ENCODE results near the gene GOT2.
A peak's percentile ranks its signal among the peaks of the same experiment; 100 is the strongest.
"Not testable (repeated sequence)": the region's sequence is repeated elsewhere in the genome, so short reads cannot be mapped to it uniquely, and the experiment has no call there.

Gene GOT2

DNA sequence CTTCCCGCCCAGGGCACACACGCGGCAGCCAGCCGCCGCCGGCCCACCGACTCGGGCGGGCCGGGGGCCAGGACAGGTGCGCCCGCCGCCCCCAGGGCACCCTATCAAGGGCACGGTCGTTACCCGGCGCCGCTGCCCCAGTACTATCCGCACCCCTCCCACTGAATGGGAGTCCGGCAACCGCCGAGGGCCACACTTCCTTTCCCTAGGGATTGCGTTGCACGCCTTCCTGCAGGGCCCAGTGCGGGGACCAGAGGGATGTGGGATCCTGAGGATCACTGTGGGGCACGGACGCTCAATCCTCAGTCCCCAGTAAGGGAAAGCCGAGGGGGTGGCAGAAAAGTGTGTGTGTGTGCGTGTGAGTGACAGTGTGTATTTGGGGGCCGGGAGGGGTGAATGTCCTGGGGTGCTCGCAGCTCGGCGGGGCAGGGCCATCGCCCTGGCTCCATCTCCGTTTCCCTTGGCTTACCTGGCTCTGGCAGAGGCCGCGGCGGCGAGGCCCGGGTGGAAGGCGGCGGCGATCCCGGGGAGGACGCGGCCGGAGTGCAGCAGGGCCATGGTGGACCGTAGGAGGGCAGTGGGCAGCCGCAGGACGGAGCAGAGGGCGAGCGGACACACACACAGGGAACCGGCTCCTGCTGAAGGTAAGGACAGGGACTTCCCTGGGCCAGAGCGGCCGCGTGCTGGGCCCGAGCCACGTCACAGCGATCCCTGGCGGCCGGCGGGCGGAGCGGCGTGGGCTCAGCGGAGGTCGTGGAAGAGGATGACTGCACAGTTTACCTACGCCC is at the start of gene GOT2:
Gene GOT2, minus strand, starts transcription at position 646 of the 788 bp plus-strand sequence. Its CDS starts 88 bp downstream, at position 558.
- peak; percentile 46 to 57 for DNase-seq

DNA sequence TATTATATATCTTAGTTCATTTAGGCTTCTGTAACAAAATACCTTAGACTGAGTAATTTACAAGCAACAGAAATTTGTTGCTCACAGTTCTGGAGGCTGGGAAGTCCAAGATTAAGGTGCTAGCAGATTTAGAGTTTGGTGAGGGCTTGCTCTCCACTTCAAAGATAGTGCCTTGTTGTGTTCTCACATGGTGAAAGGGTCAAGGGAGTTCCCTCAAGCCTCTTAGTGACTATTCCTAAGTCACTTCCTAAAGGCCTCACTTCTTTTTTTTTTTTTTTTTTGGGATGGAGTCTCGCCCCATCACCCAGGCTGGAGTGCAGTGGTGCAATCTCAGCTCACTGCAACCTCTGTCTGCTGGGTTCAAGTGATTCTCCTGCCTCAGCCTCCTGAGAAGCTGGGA is 45.2 kb upstream of the GOT2 start:
- not testable (repeated sequence) for DNase-seq

DNA sequence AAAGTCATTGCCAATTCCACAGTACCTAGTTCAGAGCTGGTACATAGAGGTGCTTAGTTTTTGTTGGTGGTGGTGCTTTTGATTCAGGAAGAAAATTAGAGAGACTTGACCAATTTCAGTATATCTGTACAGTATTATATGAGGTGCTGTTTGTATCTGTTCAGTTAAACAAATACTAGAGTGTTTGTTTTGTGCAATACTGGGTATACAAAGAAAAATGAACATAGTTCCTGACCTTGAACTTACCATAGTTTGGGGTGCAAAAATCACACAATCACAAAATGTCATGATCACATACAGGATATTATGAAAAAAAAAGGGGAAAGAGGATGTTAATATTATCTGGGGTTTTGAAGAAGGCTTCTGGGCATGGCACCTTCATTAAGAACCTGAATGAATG is 39.8 kb upstream of the GOT2 start:
- DNase-seq = no peak

DNA sequence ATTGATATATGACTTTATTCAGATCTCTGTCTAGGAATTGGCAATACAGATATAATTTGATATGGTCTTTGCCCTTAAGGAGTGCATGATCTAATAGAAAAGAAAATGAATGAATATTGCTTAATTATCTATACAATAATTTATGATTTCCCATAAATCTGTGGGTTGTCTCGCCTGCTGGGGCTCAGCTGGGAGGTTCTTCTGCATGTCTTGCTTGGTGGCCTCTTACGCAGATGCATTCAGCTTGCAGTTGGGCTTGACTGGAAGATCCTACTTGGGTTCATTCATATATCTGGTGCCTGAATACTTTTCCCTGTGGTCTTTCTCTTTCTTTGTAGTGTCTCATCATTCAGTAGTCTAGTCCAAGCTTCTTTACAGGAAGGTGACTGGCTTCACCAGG is 34.0 kb upstream of the GOT2 start:
- DNase-seq = no peak

DNA sequence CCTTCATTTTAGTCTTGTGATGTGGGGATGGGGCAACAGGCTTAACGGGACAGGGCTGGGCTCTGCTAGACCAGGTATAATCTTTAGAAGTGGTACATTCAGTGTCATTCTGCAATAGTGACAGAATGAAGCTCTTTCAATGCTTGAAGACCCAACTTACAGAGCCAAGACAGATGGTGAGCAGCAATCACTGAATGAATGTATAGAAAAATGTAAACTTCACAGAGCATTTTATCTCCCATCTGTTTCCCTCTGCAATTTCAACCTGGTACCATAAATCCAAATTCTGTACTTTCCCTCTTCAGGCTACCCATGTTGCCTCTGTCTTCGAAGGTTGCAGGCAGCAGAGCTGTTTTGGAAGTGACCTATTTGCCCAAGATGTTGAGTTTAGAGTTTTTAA is 33.5 kb upstream of the GOT2 start:
- DNase-seq = no peak

DNA sequence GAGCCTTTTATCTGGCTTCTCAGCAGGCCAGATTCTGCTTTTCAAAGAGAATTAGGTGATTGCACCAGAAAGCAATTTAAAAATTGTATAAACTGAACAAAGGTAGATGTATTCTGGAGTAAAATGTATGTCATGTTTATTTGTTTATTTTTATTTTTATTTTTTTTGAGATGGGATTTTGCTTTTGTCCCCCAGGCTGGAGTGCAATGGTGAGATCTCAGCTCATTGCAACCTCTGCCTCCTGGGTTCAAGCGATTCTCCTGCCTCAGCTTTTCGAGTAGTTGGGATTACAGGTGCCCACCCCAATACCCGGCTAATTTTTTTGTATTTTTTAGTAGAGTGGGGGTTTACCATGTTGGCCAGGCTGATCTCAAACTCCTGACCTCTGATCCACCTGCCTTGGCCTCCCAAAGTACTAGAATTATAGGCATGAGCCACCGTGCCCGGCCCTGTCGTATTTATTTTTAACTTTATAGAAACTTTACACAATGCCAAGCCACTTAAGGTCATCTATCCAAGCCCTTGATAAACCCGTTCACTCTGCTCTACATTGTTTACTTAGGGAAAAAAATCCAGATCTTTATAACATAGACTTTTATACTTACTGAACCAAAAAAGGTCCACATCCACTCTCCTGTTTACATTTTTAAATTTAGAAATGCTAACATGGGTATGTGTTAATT is 22.7 kb upstream of the GOT2 start:
- DNase-seq = no peak

DNA sequence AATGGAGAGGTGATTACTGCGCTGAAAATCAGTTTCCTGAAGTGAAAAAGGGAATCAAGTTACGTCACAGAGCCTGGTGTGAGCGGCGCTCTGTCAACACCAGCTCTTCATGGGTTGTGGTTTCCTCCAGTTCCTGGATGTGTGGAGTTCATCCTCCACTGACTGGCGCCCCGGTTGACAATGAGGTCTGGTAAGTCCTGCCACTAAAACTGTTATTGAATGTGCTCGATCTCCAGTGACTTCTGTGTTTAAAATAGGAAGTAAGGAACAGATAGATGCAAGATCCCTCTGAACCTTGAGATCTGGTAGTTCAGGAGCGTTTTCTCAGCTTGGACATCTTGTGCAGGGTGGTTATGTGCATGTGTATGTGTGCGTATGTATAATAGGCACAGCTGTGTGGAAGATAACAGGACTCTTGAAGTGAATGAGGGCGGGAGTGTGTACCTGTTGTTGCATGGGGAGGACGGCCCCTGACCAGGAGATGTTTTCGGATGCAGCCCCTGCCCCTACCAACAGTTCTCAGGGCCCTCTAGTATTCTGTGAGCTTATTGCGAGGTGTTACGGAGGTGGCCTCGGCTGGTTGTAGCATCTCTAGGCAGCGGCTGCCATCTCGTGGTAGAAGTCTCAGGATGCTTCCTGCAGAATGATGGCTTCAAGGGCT is 22.0 kb upstream of the GOT2 start:
- DNase-seq = peak in 1 of 2 experiments; percentile 51

DNA sequence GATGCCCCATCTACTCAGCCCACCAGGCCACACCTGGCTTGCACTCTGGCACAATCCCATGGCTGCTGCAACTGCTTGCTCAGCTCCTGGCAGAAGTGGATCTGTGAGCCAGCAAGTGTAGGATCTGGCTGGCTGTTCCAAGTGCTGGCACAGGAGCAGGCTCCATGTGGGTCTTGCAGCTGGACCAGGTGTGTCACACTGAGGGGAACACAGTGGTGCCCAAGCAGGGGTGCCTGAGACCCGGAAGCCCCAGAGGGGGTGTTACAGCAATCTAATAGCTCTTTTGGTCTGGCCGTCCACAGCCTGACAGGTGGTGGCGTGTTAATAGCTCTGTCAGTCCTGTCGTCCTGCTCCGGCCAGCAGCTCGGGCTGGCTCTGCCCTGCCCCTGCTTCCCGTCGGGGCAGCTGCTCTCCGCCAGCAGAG is 19.6 kb upstream of the GOT2 start:
- DNase-seq = no peak

DNA sequence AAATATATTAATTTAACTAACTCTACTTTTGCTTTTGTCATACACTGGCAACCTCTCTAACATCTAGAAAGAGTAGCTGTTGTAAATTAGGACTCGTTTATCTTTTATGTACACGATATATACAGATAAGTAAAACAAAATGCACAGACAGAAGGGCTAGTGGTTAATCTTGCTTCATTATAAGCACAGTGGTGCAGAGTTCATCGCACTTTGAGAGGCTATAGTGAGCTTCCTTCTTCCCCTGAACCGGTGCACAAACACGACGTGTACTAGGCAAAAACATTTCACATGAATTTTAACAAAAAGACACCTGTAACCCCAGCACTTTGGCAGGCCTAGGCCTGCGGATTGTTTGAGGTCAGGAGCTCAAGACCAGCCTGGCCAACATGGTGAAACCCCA is 10.4 kb upstream of the GOT2 start:
- DNase-seq = no peak

DNA sequence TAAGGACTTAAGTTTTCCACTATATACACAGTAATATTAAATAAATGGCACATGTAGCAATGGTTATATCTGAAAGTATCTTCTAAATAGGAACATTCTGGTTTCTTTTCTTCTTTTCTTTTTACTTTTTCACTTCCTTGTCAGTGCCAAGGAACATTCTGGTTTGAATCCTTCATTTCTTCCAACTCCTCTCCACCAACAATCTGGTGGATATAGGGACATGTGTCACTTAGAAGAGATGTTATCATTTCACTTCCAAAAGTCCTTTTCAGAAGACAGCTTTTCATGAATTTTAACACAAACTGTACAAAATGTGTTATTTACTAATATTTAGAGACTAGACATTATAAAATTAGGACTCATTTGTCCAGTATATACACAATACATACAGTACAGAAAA is 7.9 kb upstream of the GOT2 start:
- no peak for DNase-seq

DNA sequence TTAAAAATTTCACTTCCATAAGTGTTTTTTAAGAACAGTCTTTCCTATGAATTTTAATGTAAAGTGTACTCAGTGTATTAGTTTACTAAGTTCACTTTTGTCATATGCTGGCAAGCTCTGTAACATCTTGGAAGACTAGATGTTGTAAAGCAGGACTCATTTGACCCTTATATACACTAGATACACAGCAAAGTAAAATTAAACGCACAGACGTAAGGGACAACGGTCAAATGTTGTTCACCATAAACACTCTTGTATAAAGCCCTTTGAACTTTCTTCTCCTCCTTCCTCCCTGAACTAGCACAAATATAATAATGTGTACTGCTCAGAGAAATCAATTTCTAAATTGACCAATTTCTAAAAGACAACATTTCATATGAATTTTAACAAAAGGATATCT is 7.0 kb upstream of the GOT2 start:
- no peak for DNase-seq

DNA sequence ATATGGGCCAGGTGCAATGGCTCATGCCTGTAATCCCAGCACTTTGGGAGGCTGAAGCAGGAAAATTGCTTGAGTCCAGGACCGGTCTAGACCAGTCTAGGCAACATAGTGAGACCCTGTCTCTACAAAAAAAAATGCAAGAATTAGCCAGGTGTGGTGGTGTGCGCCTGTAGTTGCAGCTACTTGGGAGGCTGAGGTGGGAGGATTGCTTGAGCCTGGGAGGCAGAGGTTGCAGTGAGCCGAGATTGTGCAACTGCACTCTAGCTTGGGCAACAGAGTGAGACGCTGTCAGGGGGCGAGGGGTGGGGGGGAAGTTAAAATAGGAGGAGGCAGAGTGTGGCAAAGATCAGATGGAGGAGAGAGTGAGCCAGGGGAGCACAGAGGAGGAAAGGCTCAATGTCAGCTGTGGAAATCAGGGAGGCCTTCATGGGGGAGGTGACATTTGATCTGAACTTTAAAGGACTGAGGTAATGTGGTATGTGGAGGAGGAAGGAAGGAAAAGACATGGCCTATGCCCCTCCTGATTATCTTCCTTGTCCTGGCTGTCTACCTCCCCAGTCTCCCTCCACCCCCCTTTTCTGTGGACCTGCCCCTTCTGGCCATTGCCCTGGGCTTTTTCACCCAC is 4.7 kb upstream of the GOT2 start:
- no peak for DNase-seq

DNA sequence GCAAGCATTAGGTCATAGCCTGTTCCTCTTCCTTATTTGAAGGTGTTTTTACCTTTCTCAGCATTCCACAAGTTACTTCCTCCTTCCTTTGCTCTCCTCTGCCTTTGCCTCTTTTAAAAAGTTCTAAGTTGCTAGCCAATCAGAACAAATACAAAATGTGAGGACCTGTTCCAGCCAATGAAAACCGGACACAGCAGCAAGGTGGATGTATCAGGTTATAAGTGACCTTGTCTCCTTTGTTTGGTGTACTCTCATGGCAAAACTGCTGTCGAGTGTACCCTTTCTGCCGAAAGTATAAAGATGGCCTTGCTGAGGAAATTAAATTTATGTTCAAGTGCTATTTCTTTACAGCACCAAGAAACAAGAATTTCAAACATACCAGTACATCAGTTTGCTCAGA is 2.2 kb upstream of the GOT2 start:
- not testable (repeated sequence) for DNase-seq

DNA sequence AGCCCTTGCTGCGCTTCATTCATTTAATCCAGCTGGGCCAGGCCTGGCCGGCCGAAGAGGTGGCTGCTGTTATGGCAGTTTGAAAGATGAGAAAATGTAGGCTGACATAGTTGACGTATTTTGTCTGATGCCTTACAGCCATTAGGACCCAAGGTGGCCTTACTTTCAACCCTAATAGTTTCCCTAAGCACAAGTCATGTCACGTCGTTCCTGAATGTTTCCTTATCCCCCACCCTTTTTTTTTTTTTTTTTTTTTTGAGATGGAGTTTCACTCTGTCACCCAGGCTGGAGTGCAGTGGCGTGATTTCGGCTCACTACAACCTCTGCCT is 307 bp upstream of the GOT2 start:
- no peak for DNase-seq

DNA sequence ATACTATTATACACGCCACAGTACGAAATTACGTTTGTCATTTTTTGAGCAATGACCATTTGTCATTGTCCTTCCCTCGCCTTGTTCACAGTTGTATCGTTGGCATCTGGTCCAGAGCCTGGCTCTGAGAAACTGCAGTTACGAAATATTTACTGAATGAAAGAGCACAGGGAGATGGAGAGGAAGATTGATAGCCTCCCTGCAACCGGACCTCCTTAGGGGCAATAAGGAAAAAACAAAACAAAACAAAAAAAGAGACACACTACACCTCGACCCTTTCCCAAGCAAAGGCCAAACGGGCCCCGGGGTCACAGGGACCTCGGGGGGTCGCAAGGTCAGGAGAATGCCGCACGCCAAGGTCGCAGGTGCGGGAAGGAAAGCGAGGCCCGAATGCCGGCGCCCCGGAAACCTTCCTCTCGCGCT is 857 bp downstream of the GOT2 start:
- no peak for DNase-seq

DNA sequence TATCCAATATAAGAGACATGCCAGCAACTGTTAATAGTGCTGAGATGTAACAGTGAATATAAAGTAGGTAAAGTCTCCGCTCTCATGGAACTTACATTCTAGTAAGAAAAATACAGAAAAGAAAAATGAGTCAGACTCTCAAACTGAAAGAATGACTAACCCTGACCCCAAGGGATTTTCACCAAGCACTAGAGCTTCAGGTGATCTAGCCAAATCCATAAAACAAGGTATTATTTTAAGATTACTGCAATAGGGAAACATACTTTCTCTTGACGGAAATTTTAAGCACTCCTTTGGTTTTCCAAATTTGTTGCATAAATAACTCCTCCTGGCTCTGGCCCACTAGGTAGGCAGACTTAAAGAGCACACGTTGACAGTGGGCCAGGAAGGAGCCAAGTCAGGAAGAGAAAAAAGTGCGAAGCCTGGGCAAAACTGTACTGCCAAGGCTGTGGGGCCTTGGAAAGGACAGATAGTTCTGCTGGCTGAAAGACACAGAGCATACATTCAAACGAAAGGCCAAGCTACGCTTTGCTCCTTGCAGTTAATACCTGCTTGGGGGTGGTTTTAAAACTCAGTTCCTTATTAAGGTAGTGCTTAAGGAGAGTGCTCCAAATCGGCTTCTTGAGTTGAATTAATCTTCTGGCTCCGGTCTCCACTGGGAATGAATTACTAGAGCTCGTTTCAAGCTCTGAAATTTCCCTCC is 1.4 kb downstream of the GOT2 start:
- no peak for DNase-seq

DNA sequence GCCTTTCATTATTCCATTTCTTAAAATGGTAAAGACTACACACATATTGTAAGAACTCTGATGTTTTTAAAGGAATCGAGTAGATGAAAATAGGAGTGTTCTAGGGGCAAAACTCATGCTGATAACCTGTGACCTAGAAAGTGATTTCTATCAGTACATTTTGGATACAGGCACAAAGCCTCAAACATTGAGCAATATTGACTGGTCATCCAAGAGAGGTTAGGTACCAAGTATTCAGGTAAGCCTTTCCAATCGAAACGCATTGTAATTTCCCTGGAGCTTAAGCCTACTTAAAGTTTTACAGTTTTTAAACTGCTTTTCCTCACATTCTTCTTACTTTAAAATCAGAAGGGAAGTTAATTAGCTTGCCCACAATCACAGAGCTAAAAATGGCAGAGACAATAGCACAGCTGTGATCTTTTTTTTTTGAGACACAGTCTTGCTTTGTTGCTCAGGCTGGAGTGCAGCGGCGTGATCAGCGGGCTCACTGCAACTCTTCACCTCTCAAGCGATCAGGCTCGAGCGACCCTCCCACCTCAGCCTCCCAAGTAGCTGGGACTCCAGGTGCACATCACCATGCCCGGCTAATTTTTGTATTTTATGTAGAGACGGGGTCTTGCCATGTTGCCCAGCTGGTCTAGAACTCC is 3.3 kb downstream of the GOT2 start:
- DNase-seq = no peak

DNA sequence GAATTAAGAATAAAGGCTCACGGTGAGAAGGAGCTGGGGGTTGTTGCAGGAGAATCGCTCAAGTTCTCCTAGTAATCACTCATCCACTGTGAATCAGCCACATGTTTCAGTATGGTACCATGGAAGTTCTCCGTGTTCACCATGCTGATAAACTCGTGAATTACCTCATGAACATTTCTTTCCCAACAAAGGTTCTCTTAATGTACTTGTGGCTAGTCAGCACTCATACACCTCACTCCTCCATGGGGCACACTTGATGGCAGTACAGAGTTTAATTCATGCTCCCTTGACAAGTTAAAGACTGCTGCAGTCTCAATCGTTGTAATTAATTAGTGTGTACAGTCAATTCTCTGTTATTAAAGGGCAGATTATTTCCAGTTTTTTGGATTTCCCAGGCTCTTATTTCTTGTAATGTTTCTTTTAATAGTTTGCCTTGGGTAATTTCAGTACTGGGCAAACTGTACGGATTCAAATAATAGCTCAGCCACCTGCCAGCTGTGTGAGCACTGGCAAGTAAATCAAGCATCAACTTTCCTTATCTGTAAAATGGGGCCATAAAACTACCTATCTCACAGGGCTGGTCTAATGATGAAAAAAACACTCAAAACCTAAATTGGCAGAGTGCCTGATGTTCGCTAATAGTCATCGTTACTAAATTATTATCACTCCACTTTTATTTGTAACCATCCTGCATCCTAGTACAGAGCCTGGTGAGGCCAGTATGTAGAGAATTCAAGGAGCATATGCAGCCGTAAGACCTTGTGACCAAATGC is 6.1 kb downstream of the GOT2 start:
- no peak for DNase-seq

DNA sequence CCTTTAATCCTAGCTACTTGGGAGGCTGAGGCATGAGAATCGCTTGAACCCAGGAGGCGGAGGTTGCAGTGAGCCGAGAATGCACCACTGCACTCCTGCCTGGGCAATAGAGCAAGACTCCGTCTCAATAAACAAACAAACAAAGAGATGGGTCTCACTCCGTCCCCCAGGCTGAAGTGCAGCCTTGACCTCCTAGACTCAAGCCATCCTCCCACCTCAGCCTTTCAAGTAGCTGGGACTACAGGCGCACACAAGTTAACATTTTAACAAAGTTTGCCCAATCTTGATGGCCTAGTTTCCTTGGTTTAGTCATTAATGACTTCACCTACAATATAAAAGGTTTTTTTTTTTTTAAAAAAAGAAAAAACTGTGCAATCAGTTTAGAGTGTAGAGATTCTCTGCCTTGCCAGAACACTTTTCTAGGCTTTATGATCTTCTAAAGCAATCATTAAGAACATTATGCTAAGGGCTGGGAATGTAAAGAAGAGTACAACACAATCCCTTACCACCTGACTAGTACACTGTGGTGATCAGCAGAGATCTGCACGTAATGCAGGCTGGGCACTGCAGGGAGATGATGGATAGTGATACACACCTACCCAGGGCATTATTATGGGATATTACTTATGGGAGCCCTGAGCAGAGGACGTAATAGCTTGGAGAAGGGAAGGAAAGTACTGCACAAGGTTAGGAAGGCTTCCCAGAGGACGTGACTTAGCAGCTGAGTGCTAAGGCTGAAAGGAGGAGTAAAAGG is 6.9 kb downstream of the GOT2 start:
- no peak for DNase-seq

DNA sequence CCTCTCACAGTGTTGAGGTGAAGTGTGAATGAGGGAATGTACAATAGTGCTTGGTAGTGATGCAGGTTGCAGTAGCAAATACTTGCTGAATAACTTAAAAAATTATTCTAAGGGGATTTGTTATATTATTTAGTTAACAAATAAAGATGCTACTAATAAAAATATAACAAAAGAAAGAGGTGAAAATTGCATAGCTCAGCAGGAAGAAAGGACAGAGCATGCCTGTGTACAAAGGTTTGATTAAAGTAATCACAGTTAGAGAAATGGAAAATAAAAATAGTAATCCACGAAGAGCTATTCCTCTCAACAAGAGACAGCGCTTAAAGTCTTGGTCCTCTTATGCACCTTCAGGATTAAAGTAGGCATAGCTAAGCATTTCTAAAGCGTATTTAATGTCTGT is 11.0 kb downstream of the GOT2 start:
- no peak for DNase-seq

DNA sequence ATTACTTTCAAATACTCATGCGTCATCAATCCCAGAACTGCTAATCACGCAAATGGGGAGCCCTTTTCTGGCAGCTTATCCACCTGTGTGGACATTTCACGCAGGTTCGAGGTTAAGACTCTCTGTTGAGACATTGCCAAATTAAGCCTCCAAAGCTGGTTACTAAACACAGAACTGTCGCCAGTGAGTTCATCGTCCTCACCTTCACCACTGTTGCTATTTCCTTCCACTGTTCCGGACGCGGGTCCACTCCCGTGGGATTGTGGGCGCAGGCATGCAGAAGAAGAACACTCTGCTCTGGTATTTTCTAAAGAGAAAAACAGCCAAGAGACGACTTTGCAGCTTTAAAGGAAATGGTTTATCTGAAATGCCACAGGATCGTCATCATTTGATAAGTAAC is 16.1 kb downstream of the GOT2 start:
- DNase-seq = no peak
